ENCODE results near the gene SCAMP4. TPM values are rescaled to one million over a fixed set of nuclear protein-coding genes. Genes with fewer than 3 reads are reported as not detected.

The SCAMP4 gene
- total and polyA plus RNA-seq, 2 of the 13 experiments (the other 11 are each of a cell fraction or from before 2014, with no cell fraction given) = 10.7 to 13.7 TPM

GRCh38 chr19:1907563-1908363 is 2.6 kb downstream of the SCAMP4 start (continued):
- TF ChIP-seq E2F2 (CRISPR knock-in tag; IDR thresholded peaks at IDR 0.05; ENCODE audit: borderline replicate concordance) = no peak
- TF ChIP-seq ZNF749 (CRISPR knock-in tag; IDR thresholded peaks at IDR 0.05; ENCODE audit: borderline replicate concordance) = no peak
- TF ChIP-seq GPN1 (CRISPR knock-in tag; IDR thresholded peaks at IDR 0.05; ENCODE audit: borderline replicate concordance) = 0 out of 2 replicates have a peak, but pooled peaks have one; percentile 33
- TF ChIP-seq ONECUT2 (CRISPR knock-in tag; IDR thresholded peaks at IDR 0.05) = no peak
- TF ChIP-seq ZSCAN31 (CRISPR knock-in tag; IDR thresholded peaks at IDR 0.05; ENCODE audit: low read depth) = peak; percentile 67; the same call in 1 of the 2 replicates
- TF ChIP-seq ZNF780A (CRISPR knock-in tag; IDR thresholded peaks at IDR 0.05) = no peak; the same call in 1 of the 2 replicates
- peak; percentile 49; the same call in 1 of the 2 replicates for TF ChIP-seq ZNF777 (CRISPR knock-in tag; IDR thresholded peaks at IDR 0.05)
- no peak for TF ChIP-seq SP5 (CRISPR knock-in tag; IDR thresholded peaks at IDR 0.05; ENCODE audit: borderline replicate concordance, low read depth)
- no peak for TF ChIP-seq RNF2 (conservative IDR thresholded peaks at IDR 0.05; ENCODE audit: low read depth)
- 0 out of 2 replicates have a peak, but pooled peaks have one; percentile 11 for TF ChIP-seq ZNF205 (CRISPR knock-in tag; IDR thresholded peaks at IDR 0.05)
- no peak for TF ChIP-seq NPAS2 (CRISPR knock-in tag; IDR thresholded peaks at IDR 0.05; ENCODE audit: borderline replicate concordance)
- TF ChIP-seq, protein P1, sequence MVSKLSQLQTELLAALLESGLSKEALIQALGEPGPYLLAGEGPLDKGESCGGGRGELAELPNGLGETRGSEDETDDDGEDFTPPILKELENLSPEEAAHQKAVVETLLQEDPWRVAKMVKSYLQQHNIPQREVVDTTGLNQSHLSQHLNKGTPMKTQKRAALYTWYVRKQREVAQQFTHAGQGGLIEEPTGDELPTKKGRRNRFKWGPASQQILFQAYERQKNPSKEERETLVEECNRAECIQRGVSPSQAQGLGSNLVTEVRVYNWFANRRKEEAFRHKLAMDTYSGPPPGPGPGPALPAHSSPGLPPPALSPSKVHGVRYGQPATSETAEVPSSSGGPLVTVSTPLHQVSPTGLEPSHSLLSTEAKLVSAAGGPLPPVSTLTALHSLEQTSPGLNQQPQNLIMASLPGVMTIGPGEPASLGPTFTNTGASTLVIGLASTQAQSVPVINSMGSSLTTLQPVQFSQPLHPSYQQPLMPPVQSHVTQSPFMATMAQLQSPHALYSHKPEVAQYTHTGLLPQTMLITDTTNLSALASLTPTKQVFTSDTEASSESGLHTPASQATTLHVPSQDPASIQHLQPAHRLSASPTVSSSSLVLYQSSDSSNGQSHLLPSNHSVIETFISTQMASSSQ (IDR thresholded peaks at IDR 0.05; ENCODE audit: low read depth) = no peak
- TF ChIP-seq, protein P1 (CRISPR knock-in tag; IDR thresholded peaks at IDR 0.05; ENCODE audit: borderline replicate concordance) = no peak
- no peak for TF ChIP-seq ZNF83 (CRISPR knock-in tag; IDR thresholded peaks at IDR 0.05; ENCODE audit: borderline replicate concordance)
- TF ChIP-seq HCFC1 (IDR thresholded peaks at IDR 0.05; ENCODE audit: low read depth, low read length) = no peak
- TF ChIP-seq ISX (CRISPR knock-in tag; conservative IDR thresholded peaks at IDR 0.05) = no peak
- TF ChIP-seq NR2F1 (CRISPR knock-in tag; IDR thresholded peaks at IDR 0.05) = no peak
- no peak for TF ChIP-seq CREB1 (IDR thresholded peaks at IDR 0.05)
- no peak for TF ChIP-seq CREB1 (CRISPR knock-in tag; IDR thresholded peaks at IDR 0.05)
- no peak for TF ChIP-seq GPBP1L1 (CRISPR knock-in tag; IDR thresholded peaks at IDR 0.05)
- TF ChIP-seq, protein P2, sequence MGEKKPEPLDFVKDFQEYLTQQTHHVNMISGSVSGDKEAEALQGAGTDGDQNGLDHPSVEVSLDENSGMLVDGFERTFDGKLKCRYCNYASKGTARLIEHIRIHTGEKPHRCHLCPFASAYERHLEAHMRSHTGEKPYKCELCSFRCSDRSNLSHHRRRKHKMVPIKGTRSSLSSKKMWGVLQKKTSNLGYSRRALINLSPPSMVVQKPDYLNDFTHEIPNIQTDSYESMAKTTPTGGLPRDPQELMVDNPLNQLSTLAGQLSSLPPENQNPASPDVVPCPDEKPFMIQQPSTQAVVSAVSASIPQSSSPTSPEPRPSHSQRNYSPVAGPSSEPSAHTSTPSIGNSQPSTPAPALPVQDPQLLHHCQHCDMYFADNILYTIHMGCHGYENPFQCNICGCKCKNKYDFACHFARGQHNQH (CRISPR knock-in tag; IDR thresholded peaks at IDR 0.05) = no peak
- TF ChIP-seq ZNF337 (CRISPR knock-in tag; IDR thresholded peaks at IDR 0.05; ENCODE audit: borderline replicate concordance, low read depth) = 0 out of 2 replicates have a peak, but pooled peaks have one; percentile 26
- no peak for TF ChIP-seq SPEN (CRISPR knock-in tag; IDR thresholded peaks at IDR 0.05; ENCODE audit: low read depth)

Measured in HepG2 (cell line).